Activated T-helper 17 cell treated with anti-CD3 and anti-CD28 coated beads, Interleukin-2, amount 50 U/mL, for 72 hours (primary cell): ENCODE results near the gene NOTCH4. TPM values are rescaled to one million over a fixed set of nuclear protein-coding genes. Genes with fewer than 3 reads are reported as not detected.
"Not testable (repeated sequence)": the region's sequence is repeated elsewhere in the genome, so short reads cannot be mapped to it uniquely, and the experiment has no call there.

ENCODE experiments used
- ATAC-seq: fragments of 150-1000 bp; cut with Tn5 transposase; replicated peaks from 2 replicates; pipeline ENCODE4 v1.10.0; 2021; ENCODE audit warnings: mild to moderate bottlenecking, moderate library complexity
- H3K27ac Mint-ChIP-seq: one replicate; pipeline ENCODE4 v1.8.0; 2022; ENCODE audit warnings: mixed read lengths
- H3K27me3 Mint-ChIP-seq: one replicate; pipeline ENCODE4 v1.8.0; 2022; ENCODE audit warnings: mixed read lengths
- H3K36me3 Mint-ChIP-seq: one replicate; pipeline ENCODE4 v1.8.0; 2022; ENCODE audit warnings: low read depth, mild to moderate bottlenecking, mixed read lengths
- H3K4me1 Mint-ChIP-seq: one replicate; pipeline ENCODE4 v1.8.0; 2022; ENCODE audit warnings: mixed read lengths
- H3K4me3 Mint-ChIP-seq: one replicate; pipeline ENCODE4 v1.8.0; 2022; ENCODE audit warnings: mild to moderate bottlenecking, mixed read lengths
- H3K9me3 Mint-ChIP-seq: one replicate; pipeline ENCODE4 v1.8.0; 2022; ENCODE audit warnings: mixed read lengths
- total RNA-seq, 2 donors: library from RNA; stranded (reverse); gene quantifications; one replicate each; pipeline ENCODE4 v1.2.3, GENCODE V29; 2022

NOTCH4 gene
- total RNA-seq, 2 donors from 2014 or later = 0.73 to 2.3 TPM

DNA sequence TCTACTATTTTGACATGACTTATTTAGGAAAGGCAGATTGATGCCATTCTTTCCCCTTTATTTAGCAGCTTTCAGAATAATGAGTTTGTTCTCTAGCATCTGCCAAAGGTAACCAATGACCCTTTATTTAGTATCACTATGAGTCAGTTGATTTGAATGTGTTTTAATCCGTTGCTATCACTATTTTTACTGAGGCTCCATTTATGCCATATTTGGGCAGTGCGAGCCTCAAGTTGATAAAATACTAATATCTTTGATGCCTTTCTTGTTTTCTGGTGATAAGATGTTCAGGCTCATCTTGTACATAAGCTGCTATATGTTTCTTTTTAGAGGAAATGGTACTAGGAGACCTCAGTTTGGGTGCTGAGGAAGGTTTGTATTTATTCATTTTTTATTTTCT is 15.6 kb upstream of the NOTCH4 start:
- H3K27me3 Mint-ChIP-seq = peaks cover 4% of the 10 kb centered on the region
- no peak overlapping the region for H3K4me3 Mint-ChIP-seq
- peaks cover 17% of the 10 kb centered on the region for H3K4me1 Mint-ChIP-seq
- no peak for ATAC-seq
- no peaks in the 10 kb centered on the region for H3K36me3 Mint-ChIP-seq
- H3K9me3 Mint-ChIP-seq = no peaks in the 10 kb centered on the region
- peak overlapping the region; percentile 71 for H3K27ac Mint-ChIP-seq

- Mint-ChIP-seq H3K4me1 (peaks cover 5% of the 10 kb centered on the region), H3K27me3 (peaks cover 4% of the 10 kb centered on the region), H3K4me3 (no peak overlapping the region), H3K27ac (no peak overlapping the region), H3K9me3 (no peaks in the 10 kb centered on the region), H3K36me3 (no peaks in the 10 kb centered on the region)
- no peak for ATAC-seq
These were observed 11.1 kb upstream of the NOTCH4 start for GRCh38 chr6:32234934-32235333.

DNA sequence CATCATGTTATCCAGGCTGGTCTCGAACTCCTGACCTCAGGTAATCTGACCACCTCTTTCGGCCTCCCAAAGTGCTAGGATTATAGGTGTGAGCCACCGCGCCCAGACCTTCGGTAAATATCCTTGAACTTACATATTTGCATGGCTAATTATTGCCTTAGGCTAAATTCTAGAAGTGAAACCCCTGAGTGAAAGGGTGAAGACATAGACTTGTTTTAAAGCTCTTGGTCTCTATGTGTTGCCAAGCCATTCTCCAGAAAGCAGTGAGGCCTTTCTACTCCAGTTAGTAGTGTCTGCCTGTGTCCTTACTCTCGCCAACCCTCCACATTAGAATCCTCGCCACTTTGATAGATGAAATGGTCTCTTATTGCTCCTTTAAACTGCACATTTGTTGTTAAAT is 2.6 kb upstream of the NOTCH4 start:
- H3K4me3 Mint-ChIP-seq = no peak overlapping the region
- ATAC-seq = no peak
- H3K4me1 Mint-ChIP-seq = no peaks in the 10 kb centered on the region
- H3K27me3 Mint-ChIP-seq = no peaks in the 10 kb centered on the region
- H3K36me3 Mint-ChIP-seq = no peaks in the 10 kb centered on the region
- no peaks in the 10 kb centered on the region for H3K9me3 Mint-ChIP-seq
- H3K27ac Mint-ChIP-seq = no peak overlapping the region

DNA sequence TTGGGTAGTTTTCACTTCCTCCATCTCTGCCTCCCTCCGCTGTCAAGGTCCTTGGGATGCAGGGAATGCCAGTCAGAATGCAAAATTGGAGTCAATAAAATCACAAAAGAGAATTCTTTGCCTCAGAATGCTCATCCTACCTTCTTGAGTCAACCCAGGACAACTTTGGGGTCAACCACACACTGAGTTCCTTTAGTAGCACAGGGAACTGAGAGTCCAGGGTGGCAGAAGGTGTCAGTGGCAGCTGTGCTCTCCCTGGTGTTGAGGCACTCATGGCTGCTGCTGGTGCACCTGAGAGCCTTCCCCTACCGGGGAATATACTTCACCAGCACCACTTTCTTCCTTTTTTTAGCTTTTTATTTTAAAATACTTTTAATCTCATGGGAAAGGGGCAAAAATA is 829 bp upstream of the NOTCH4 start:
- no peaks in the 10 kb centered on the region for H3K4me1 Mint-ChIP-seq
- no peaks in the 10 kb centered on the region for H3K36me3 Mint-ChIP-seq
- no peak overlapping the region for H3K27ac Mint-ChIP-seq
- no peaks in the 10 kb centered on the region for H3K9me3 Mint-ChIP-seq
- ATAC-seq = no peak
- no peak overlapping the region for H3K4me3 Mint-ChIP-seq
- no peaks in the 10 kb centered on the region for H3K27me3 Mint-ChIP-seq

DNA sequence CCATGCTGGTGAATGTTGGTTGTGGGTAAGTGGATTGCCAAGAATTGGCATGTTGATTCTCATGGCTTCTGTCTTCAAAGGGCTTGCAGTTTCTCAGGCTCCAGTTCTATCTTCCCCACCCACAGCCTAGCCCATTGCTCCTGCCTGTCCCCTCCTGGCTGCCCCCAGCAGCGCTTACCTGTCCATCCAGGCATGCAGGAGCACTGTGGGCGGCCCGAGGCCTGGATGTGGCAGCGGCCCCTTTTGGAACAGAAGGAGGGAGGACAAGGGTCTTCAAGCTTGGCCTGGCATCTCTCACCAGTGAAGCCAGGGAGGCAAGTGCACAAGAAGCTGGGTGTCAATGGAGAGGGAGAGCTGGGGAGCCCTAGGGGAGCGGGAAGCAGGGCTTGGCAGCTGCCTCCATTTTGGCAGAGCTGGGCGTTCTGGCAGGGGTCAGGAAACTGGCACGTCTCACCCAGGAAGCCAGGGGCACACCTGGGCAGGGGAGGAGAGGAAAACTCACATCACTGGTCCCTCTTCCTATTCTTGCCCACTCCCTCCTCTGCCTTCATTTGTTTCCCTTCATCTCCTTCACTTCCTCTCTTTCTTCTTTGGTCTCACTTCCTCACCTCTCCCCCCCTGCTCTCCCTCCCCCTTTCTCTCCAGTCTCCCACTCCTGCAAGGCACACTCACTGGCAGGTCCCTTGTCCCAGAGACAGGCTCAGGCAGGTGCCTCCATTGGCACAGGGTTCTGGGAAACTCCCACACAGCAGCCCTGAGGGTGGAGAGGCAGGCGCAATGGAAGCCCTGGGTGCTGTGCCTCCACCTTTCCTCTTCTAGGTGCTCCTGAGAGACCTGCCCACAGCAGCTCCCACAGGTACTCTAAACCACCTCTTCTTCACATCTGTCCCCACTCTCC is 1.3 kb downstream of the NOTCH4 start:
- H3K27ac Mint-ChIP-seq = no peak overlapping the region
- H3K4me3 Mint-ChIP-seq = no peak overlapping the region
- no peaks in the 10 kb centered on the region for H3K27me3 Mint-ChIP-seq

GRCh38 chr6:32220021-32220420 is 3.8 kb downstream of the NOTCH4 start:
- no peaks in the 10 kb centered on the region for H3K9me3 Mint-ChIP-seq
- H3K4me1 Mint-ChIP-seq = no peaks in the 10 kb centered on the region
- H3K27ac Mint-ChIP-seq = no peak overlapping the region
- H3K36me3 Mint-ChIP-seq = no peaks in the 10 kb centered on the region
- no peak for ATAC-seq
- no peak overlapping the region for H3K4me3 Mint-ChIP-seq
- no peaks in the 10 kb centered on the region for H3K27me3 Mint-ChIP-seq

More for the DNA sequence above, 1.3 kb downstream of the NOTCH4 start:
- Mint-ChIP-seq H3K9me3 (no peaks in the 10 kb centered on the region), H3K4me1 (no peaks in the 10 kb centered on the region), H3K36me3 (no peaks in the 10 kb centered on the region)
- no peak for ATAC-seq

GRCh38 chr6:32218167-32218566 is 5.7 kb downstream of the NOTCH4 start:
- Mint-ChIP-seq H3K9me3 (no peaks in the 10 kb centered on the region), H3K27me3 (no peaks in the 10 kb centered on the region), H3K4me1 (no peaks in the 10 kb centered on the region), H3K27ac (no peak overlapping the region), H3K36me3 (no peaks in the 10 kb centered on the region), H3K4me3 (no peak overlapping the region)
- no peak for ATAC-seq

GRCh38 chr6:32216998-32217397 is 6.9 kb downstream of the NOTCH4 start:
- Mint-ChIP-seq H3K4me3 (no peak overlapping the region), H3K36me3 (no peaks in the 10 kb centered on the region), H3K9me3 (no peaks in the 10 kb centered on the region), H3K27me3 (no peaks in the 10 kb centered on the region), H3K27ac (no peak overlapping the region), H3K4me1 (no peaks in the 10 kb centered on the region)
- ATAC-seq = no peak

- no peak for ATAC-seq
- no peak overlapping the region for H3K4me3 Mint-ChIP-seq
- no peaks in the 10 kb centered on the region for H3K36me3 Mint-ChIP-seq
- no peaks in the 10 kb centered on the region for H3K27me3 Mint-ChIP-seq
- H3K27ac Mint-ChIP-seq = no peak overlapping the region
- no peaks in the 10 kb centered on the region for H3K4me1 Mint-ChIP-seq
- H3K9me3 Mint-ChIP-seq = no peaks in the 10 kb centered on the region
These were observed 7.6 kb downstream of the NOTCH4 start for GRCh38 chr6:32216285-32216684.

DNA sequence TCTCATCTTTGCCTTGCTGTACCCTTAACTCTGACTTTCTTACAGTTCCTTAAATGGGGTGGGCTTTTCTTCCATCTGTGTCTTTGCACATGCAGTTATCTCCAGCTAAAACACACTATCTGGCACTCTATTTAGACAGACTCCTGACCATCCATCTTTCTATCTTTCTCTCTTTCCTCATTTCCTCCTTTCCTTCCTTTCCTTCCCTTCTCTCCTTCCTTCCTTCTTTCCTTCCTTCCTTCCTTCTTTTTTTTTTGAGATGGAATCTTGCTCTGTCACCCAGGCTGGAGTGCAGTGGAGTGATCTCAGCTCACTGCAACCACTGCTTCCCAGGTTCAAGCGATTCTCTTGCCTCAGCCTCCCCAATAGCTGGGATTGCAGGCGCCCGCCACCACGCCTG is 8.2 kb downstream of the NOTCH4 start:
- ATAC-seq = no peak
- no peaks in the 10 kb centered on the region for H3K36me3 Mint-ChIP-seq
- no peaks in the 10 kb centered on the region for H3K4me1 Mint-ChIP-seq
- no peaks in the 10 kb centered on the region for H3K9me3 Mint-ChIP-seq
- no peak overlapping the region for H3K4me3 Mint-ChIP-seq
- H3K27ac Mint-ChIP-seq = no peak overlapping the region
- H3K27me3 Mint-ChIP-seq = no peaks in the 10 kb centered on the region

DNA sequence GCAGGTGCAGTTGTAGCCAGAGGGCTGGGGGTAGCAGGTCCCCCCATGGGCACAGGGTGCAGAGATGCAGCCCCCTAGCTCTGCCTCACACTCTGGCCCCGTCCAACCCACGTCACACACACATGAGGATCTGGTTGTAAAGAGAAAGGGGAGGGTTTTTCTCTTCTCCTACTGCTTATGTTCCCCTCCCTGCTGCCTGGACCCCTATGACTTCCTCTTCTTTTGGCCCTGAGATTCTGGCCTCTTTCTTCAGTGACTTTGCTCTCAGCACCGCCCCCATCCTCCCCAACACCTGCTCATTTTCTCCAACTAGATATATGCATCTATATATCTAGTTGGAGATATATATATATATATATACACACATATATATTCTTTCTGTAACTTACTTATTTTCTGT is 9.7 kb downstream of the NOTCH4 start:
- H3K36me3 Mint-ChIP-seq = no peaks in the 10 kb centered on the region
- H3K4me3 Mint-ChIP-seq = no peak overlapping the region
- no peaks in the 10 kb centered on the region for H3K27me3 Mint-ChIP-seq
- H3K9me3 Mint-ChIP-seq = no peaks in the 10 kb centered on the region
- ATAC-seq = no peak
- H3K4me1 Mint-ChIP-seq = no peaks in the 10 kb centered on the region
- no peak overlapping the region for H3K27ac Mint-ChIP-seq

DNA sequence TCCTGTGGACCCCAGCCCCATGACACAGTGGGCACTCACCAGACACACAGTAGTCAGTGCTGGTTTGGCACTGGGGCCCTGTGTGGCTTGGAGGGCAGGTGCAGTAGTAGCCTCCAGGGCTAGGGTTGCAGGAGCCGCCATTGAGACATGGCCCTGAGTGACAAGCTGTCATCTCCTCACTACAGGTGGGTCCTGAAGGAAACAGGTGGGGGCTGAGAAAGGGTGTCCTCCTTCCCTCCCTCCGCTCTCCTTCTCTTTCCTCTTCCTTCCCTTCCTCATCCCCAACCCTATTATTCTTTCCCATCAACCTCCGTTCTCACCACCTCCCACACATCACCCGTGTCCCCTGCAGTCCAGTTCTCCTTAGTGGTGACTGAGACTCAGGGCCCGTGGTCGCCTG is 10.2 kb downstream of the NOTCH4 start:
- Mint-ChIP-seq H3K4me3 (no peak overlapping the region), H3K9me3 (no peaks in the 10 kb centered on the region), H3K27me3 (no peaks in the 10 kb centered on the region), H3K27ac (no peak overlapping the region), H3K4me1 (no peaks in the 10 kb centered on the region), H3K36me3 (no peaks in the 10 kb centered on the region)
- ATAC-seq = no peak

- H3K9me3 Mint-ChIP-seq = no peaks in the 10 kb centered on the region
- H3K27me3 Mint-ChIP-seq = no peaks in the 10 kb centered on the region
- H3K4me3 Mint-ChIP-seq = no peak overlapping the region
- ATAC-seq = no peak
- no peaks in the 10 kb centered on the region for H3K36me3 Mint-ChIP-seq
- H3K27ac Mint-ChIP-seq = no peak overlapping the region
- no peaks in the 10 kb centered on the region for H3K4me1 Mint-ChIP-seq
These were observed 11.6 kb downstream of the NOTCH4 start for GRCh38 chr6:32212076-32212760.

GRCh38 chr6:32211432-32211831 is 12.4 kb downstream of the NOTCH4 start:
- ATAC-seq, H3K27me3 Mint-ChIP-seq, H3K9me3 Mint-ChIP-seq, H3K4me1 Mint-ChIP-seq, H3K27ac Mint-ChIP-seq, H3K36me3 Mint-ChIP-seq, H3K4me3 Mint-ChIP-seq: not testable (repeated sequence)

DNA sequence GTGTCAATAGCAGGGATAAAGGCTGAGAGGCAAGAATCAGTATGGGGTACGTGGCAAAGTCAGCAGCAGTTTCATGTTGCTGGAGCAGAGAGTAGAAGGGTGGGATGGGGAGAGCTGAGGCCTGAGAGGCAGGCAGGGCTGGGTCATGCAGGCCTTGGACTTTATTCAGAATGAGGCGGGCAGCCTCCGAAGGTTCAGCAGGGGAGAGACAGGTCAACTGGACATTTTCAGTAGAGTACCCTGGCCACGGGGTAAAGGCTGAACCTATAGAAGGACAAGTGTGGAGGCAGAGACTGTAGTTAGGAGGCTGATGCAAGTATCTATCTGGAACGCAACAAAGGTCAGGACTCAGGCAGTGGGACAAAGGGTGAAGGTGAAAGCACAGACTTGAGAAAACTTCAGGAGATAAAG is 13.7 kb downstream of the NOTCH4 start:
- H3K27ac Mint-ChIP-seq = no peak overlapping the region
- ATAC-seq = no peak
- H3K4me3 Mint-ChIP-seq = no peak overlapping the region
- H3K4me1 Mint-ChIP-seq = no peaks in the 10 kb centered on the region
- H3K9me3 Mint-ChIP-seq = no peaks in the 10 kb centered on the region
- no peaks in the 10 kb centered on the region for H3K36me3 Mint-ChIP-seq
- no peaks in the 10 kb centered on the region for H3K27me3 Mint-ChIP-seq
